NT2/D1 (cell line): ENCODE data around the gene HOATZ.

Experiments used
- DNase-seq: peaks from one replicate; pipeline ENCODE4 v3.0.0-alpha.2; 2011; ENCODE audit warnings: low read depth, low spot score
- H3K27me3 ChIP-seq: 2 replicates; pipeline ENCODE4 v1.6.0; 2011; ENCODE audit warnings: mild to moderate bottlenecking; ENCODE audit not compliant: insufficient read length, insufficient read depth
- H3K36me3 ChIP-seq: 2 replicates; pipeline ENCODE4 v1.6.1; 2011; ENCODE audit warnings: mild to moderate bottlenecking, low read length, mixed read lengths; ENCODE audit not compliant: insufficient read depth, insufficient read length
- H3K4me1 ChIP-seq: 2 replicates; pipeline ENCODE4 v1.5.1; 2011; ENCODE audit not compliant: insufficient read depth, insufficient read length
- H3K4me3 ChIP-seq: 2 replicates; pipeline ENCODE4 v1.5.1; 2011; ENCODE audit warnings: low read depth; ENCODE audit not compliant: insufficient read length
- H3K9ac ChIP-seq: 2 replicates; pipeline ENCODE4 v1.6.0; 2011; ENCODE audit warnings: low read depth; ENCODE audit not compliant: insufficient read length
- H3K9me3 ChIP-seq: 2 replicates; pipeline ENCODE4 v1.5.1; 2011; ENCODE audit warnings: mild to moderate bottlenecking, low read length; ENCODE audit not compliant: insufficient read depth
- SUZ12 ChIP-seq: IDR thresholded peaks from 2 replicates; pipeline ENCODE4 v1.6.1; 2011; ENCODE audit not compliant: insufficient read length, insufficient read depth; ENCODE audit errors: extremely low read depth
- YY1 ChIP-seq: IDR thresholded peaks from 2 replicates; pipeline ENCODE4 v1.6.1; 2011; ENCODE audit not compliant: insufficient read length, insufficient read depth
- ZNF274 ChIP-seq: IDR thresholded peaks from 2 replicates; pipeline ENCODE4 v1.6.1; 2011; ENCODE audit warnings: mild to moderate bottlenecking, low read depth, low read length

HOATZ gene

DNA sequence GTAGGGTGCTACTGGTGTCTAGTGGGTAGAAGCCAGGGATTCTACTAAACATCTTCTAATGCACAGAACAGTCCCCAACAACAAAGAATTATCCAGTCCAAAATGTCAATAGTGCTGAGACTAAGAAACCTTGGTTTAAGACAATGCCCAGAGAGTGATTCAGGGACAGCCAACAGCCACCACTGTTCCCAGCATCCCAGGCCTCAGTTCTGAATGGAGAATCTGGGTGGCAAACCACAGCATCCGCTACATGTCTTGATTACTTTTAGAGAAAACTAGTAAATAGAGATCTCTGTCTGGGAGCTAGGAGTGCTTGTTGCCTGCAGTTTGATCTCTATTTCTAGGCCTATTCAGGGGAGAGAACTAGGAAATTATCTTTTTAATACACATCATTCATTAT, 66.8 kb downstream of the HOATZ start:
- Histone ChIP-seq H3K4me3 (no peak overlapping the region), H3K27me3 (no peaks in the 10 kb centered on the region), H3K9ac (no peak overlapping the region), H3K4me1 (no peaks in the 10 kb centered on the region), H3K36me3 (no peaks in the 10 kb centered on the region), H3K9me3 (no peaks in the 10 kb centered on the region)
- TF ChIP-seq ZNF274: no peak
- DNase-seq: no peak

DNA sequence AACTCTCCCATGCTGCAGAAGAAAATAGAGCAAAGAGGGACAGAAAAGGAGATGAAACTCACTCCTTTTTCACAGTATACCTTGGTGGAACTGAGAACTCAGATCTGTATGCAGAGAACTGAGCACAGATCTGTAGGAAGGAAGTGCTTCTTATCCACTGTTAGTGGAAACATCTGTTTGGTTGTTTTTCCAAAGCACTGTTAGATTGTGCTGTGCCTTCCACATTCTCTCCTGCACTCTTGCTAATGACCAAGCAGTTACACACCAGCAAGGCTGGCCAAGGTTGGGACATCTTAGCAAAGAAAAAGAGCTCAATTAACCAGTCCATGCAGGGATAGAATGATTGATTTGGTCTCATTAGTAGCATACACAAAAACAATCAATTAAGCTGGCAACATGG, 67.6 kb downstream of the HOATZ start:
- Histone ChIP-seq H3K4me1 (no peaks in the 10 kb centered on the region), H3K9ac (no peak overlapping the region), H3K27me3 (no peaks in the 10 kb centered on the region), H3K36me3 (no peaks in the 10 kb centered on the region), H3K4me3 (no peak overlapping the region), H3K9me3 (no peaks in the 10 kb centered on the region)
- DNase-seq: no peak
- TF ChIP-seq YY1: no peak
- TF ChIP-seq ZNF274: no peak
- no peak for TF ChIP-seq SUZ12

DNA sequence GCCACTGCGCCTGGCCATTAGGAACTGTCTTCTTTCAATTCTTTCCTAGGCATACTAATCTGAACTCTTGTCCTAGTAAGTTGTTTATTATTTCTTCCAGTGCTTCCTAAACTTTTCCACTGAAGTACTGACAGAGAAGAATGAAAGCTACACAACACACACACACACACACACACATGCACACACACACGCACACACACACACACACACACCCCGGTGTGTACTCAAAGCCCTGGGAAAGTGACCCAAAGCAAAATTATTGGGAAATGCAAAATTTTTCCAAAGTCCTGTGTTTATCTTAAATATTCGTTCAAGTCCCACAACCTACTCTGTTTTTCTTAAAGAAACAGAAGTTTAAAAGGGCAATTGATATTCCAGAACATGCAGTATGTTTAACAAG, 68.3 kb downstream of the HOATZ start:
- no peak for TF ChIP-seq YY1
- TF ChIP-seq ZNF274: no peak
- TF ChIP-seq SUZ12: no peak
- no peaks in the 10 kb centered on the region for H3K36me3 ChIP-seq
- no peak for DNase-seq
- H3K9ac ChIP-seq: no peak overlapping the region
- peaks cover 4% of the 10 kb centered on the region for H3K9me3 ChIP-seq
- H3K27me3 ChIP-seq: no peaks in the 10 kb centered on the region
- no peak overlapping the region for H3K4me3 ChIP-seq
- no peaks in the 10 kb centered on the region for H3K4me1 ChIP-seq

DNA sequence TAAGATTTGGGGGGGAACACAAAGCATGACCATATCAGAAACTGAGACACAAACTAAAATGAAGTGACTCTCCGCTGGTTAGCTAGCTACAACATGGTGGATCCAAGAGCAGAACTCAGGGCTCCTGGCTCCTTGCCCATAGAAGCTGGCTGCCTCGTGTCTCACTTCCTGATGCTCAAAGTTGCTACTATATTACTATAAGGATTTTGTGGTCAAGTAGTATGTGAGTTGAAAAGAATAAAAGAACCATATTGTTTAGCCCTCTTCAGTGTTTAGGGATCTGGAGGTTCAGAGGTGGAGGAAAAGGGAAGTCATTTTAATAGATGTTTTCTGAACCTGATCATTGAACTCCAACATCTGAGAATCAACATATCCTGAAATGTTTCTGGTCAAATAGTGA, 70.8 kb downstream of the HOATZ start:
- Histone ChIP-seq H3K36me3 (no peaks in the 10 kb centered on the region), H3K4me3 (no peak overlapping the region), H3K9me3 (peaks cover 7% of the 10 kb centered on the region), H3K4me1 (no peaks in the 10 kb centered on the region), H3K27me3 (no peaks in the 10 kb centered on the region), H3K9ac (no peak overlapping the region)
- TF ChIP-seq YY1 (no peak), SUZ12 (no peak), ZNF274 (no peak)
- no peak for DNase-seq

DNA sequence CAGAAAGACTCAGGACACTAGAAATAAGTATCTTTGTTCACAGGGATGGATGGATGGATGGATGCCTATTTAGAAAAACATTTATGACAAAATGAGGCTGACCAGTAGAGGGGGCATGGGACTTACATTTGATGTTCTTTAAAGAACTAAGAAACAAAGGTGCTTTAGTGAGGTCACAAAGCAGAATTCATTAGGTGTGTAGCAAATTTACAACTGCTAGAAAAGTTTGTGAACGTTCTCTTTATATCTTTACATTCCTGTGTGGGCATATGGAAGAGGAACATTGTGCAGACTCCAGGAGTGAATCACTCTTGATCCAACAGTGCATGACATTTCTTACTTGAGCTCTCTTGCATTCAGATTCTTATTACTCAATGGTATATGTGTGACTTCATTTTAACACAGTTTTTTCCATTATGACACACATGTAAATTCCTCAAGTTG, 71.8 kb downstream of the HOATZ start:
- no peak for DNase-seq
- TF ChIP-seq YY1 (no peak), SUZ12 (no peak)
- Histone ChIP-seq H3K9me3 (peaks cover 7% of the 10 kb centered on the region), H3K36me3 (no peaks in the 10 kb centered on the region), H3K4me3 (no peak overlapping the region), H3K4me1 (no peaks in the 10 kb centered on the region), H3K27me3 (no peaks in the 10 kb centered on the region), H3K9ac (no peak overlapping the region)
